OCI-M2 (cell line): ENCODE results near the gene CCDC51.
"Not testable (repeated sequence)": the region's sequence is repeated elsewhere in the genome, so short reads cannot be mapped to it uniquely, and the experiment has no call there.

Experiments
- DNase-seq: peaks from one replicate; lab custom pipeline; 2025; ENCODE audit not compliant: unreplicated experiment; lab: John Stamatoyannopoulos, UW

CCDC51 gene

GRCh38 chr3:48407542-48408099, 32.3 kb downstream of the CCDC51 start:
- no peak for DNase-seq

DNA sequence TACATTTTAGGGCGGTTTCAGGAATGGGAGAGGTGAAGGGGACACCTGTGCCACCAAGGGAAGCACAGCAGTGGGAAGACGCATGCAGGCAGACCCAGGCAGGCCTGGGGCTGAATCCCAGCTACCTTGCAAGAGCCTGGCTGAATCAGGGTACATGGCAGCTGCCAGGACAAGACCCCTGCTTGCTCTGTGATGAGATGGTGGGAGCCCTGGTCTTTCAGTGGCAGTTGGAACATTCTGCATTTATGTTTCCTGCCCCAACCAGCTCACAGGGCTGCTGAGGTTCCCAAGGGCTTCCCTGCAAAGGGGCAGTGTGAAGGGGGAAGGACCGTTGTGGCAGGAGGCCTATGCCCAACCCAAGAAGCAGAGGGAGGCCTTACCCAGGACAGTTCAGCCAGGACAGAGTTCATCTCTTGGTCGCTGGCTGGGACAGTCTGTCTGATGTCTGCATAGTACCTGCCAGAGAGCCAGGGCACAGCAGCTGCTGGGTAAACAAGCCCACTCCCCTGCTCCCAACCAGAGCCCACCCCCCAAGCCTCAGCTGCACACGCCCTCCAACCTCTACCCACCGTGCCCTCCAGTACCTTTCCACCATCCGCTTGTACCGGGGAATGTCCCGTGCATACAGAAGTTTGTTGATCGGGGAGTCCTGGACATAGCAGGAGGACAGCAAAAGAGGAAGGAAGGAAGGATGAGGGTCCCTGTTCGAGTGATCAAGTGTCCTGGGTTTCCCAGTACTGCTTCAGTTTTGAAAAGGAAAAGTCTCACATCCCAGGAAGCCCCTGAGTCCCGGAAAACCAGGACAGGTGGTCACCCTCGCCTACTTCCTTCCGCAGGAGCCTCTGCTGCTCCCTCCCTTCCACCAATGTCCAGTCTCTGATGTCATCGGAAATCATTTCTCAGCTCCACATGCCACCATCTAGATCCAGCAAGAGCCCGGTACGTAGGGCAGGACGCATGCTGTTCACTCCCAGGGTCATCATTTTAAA, 33.2 kb downstream of the CCDC51 start:
- no peak for DNase-seq

DNA sequence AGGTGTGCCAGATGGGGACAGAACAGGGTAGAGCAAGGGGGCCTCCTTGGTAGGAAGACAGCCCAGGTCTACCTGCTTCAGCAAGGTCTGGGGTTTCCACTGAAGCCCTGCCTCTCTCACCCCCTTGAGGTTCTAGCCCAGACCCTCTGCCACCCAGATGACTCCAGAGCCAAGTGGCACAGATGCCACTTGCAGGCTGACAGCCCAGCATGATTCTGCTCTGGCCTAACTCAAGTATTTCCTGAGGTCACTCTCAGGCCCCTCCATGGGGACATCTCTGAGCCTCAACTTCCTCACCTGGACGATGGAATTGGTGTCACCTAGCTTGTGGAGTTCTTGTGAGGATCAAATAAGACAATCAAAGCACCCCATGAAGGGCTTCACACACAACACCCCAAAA, 33.9 kb downstream of the CCDC51 start:
- DNase-seq: no peak

DNA sequence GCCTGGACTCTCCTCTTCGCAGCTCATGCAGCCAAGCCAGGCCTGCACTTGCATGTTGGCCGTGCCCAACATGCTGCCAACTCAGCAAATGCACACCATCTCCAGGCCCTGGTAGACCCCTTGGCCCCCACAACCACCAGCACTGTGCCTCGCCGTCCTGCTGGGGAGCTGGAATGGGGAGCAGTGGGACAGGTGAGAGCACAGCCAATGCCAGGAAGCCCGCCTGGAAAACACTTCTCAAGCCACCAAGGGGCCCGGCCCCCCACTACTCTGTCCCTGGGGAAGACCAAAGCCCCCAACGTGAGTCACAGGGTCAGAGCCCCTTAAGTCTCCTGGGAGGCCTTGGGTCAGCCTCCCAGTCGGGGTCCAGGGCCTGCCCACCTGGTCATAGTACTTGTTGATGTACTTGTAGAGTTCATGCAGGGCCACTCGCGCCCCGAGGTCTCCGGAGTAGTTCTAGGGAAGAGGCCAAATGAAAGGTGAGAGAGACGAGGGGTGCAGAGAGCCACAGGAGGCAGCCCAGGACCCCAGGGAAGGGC, 34.5 kb downstream of the CCDC51 start:
- no peak for DNase-seq

DNA sequence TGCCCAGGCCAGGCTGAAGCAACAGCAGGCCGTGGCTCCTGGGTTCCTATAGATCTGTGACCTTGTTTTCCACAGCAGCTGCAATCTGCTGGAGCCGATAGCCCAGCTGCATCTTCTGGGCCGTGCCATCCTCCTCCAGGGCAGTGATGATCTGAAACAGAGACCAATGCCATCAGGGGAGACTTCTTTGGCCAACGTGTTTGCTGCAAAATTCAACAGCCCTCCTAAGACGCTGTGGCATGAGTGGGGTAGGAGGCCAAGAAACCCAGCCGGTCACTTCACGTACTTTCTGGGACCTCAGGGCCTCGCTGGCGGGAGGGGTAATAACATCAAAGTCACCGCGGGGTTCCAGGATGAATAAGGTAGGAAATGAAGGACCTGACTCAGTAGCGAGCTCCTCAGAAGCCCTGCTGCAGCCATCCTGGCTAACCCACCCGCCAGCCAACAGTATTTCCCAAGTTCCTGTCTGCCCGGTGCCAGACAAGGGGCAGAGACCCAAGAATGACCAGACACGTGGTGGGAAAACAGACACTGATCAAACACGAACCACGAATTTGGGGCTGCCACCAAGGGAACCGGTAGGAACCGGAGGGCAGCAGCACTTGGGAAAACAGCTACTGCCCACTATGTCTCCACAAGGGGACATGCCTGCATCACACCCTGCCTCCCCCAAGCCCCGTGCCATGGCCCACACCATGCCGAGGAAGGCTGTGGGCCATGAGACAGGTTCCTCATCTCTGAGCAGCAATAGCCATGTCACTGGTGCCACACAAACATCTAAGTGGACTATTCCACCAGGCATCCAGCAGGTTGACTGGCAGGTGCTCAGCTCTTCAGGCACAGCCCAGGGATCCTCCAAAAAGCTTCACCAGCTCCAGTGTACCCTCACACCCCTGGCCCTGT, 35.2 kb downstream of the CCDC51 start:
- DNase-seq: no peak

- no peak for DNase-seq
These were observed 36.1 kb downstream of the CCDC51 start for GRCh38 chr3:48403533-48404439.

DNA sequence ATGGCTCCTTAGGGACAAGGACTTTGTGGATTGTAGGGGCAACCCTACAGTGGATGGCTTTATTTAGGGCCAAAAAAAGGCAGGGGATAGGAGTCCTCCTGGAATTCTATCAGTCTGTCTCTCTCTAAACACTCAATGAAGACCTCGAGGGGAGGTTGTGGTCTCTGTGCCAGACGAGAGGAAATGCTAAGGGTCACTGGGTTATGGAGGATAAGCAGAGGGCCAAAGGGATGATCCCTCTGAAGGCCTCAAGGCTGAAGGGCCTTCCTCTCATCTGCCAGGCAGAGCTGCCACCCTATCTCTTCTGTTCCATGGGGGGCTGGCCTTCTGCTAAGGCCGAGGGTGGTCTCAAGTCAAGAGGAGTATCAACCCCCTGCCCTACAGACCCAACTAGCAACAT, 37.0 kb downstream of the CCDC51 start:
- DNase-seq: no peak

DNA sequence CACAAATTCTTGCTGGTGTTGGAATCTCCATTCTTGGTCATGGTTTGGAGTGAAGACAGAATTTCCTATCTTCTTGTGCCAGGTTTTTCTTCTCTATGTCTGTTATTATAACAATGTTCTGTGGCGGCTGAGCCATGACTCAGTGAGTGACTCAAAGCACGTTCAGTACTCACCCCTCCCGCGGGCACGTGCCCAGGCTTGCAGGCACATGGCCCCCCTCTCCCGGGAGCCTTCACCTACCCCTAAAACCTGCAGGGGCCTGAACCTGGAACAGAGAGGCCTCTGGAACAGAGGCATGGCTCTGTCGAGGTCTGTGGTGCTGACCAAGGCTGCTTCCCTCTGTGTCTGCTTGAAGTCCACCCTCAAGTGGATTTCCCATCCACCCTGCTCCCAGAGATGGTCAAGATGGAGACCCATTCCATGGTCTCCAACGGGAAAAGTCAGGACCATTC, 37.6 kb downstream of the CCDC51 start:
- no peak for DNase-seq

GRCh38 chr3:48401434-48401901, 38.5 kb downstream of the CCDC51 start:
- not testable (repeated sequence) for DNase-seq

GRCh38 chr3:48400824-48401433, 39.0 kb downstream of the CCDC51 start:
- no peak for DNase-seq

- DNase-seq: no peak
These were observed 40.3 kb downstream of the CCDC51 start for GRCh38 chr3:48399387-48400172.

DNA sequence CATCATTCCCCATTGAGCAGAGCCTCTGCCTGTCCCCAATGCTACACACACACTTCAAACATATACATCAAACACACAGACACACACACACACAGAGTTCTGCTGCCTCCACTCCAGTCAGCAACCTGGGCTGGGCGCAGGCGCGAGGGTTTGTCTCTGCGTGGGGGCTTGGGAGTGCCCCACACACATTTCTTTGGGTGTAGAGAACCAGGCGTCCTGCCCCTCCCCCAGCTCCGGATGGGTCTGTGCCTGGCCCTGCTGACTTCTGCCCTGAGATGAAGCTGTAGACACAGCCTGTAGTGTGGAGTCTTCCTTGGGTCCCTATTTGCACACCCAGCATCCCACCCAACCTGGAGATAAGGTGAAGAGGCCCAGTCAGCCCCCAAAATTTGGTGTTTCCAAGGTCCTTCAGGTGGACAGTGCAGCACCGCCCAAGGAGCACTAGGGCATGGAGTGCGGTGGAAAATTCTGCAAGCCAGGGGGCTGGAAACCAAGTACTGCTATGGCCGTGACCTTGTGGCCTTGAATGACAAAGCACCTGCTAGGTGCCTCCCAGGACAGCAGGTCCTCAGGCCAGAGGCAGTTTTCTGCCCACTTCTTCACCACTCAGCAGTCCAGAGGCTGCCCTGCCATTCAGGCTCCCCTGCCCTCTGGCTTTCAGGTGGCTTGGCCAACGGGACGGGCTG, 41.1 kb downstream of the CCDC51 start:
- DNase-seq: no peak

DNA sequence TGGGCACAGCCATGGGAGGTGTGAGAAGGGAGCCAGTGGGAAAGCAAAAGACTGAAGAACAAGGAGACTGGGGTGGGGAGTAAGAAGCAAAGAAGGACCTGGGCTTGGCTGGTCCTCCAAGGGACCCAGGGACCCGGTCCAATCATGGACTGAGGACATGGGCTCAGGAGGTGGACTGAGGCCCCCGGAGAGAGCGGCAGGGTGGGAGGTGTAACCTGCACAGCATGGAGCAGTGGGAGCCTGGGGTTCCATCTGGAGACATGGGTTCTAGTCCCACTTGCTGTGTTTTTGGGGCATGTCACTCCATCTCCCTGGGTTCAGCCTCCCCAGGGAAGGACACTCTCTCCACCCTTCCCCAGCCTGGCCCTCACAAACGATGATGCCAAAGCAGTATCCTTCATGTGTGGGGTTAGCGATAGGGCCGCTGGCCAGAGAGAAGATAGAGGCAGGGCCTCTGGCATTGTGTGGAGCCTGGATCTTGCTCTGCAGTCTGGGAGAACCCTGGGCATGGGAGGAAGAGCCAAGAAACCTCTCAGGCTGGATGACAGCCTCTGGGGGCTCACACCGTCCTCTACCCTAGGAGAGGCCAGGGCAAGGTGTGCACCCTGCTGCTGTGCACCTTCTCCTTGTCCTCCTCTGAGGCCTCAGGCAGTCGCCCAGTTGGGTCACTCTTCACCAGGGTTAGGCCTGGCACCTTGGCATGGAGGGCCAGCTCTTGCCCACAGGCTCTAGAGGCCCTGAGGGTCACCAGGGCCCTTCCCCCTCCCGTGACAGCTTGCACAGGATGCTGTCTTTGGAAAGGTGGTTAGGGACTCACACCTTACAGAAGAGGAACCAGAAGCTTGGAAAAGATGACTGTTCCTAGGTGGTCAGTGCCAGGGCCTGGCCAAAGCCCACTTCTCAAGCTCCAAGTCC, 41.9 kb downstream of the CCDC51 start:
- DNase-seq: no peak

- no peak for DNase-seq
These were observed 44.2 kb downstream of the CCDC51 start for GRCh38 chr3:48395714-48396113.

DNA sequence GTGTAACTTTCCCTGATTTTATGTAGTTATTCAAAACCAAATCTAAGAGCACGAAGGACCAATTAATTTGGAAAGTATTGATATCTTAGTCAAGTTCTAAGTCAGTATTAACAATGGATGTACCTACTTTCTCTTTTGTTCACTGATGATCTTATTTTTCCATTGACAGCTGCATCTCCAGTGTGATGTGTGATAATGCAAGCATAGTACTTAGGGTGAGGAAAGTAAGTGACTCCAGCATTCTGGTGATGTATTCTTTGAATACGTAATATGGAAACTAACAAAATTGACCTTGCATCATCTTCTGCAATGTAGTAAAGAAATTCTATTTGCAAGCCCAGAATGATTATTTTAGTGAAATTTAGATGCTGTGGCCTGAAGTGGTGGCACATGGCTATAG, 45.5 kb downstream of the CCDC51 start:
- DNase-seq: no peak

DNA sequence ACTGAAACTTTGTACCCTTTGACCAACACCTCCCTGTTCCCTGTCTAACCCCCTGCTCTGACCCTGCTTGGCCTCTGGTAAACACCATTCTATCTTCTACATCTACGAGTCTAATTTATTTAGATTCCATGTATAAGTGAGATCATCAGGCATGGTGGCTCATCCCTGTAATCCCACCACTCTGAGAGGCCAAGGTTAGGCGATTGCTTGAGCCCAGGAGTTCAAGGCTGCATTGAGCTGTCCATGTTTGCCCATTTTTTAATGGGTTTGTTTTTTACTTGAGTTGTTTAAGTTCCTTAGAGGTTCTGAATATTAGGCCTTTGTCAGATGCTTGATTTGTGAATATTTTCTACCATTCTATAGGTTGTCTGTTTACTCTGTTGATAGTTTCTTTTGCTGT, 51.0 kb downstream of the CCDC51 start:
- no peak for DNase-seq

- no peak for DNase-seq
These were observed 52.3 kb downstream of the CCDC51 start for GRCh38 chr3:48387634-48388033.
